ENCODE results near the gene WDR1.

- TF ChIP-seq CTCF (IDR thresholded peaks at IDR 0.05): no peak
- TF ChIP-seq SIN3A (IDR thresholded peaks at IDR 0.05; ENCODE audit: borderline replicate concordance, low read depth, low read length): no peak
- no peak for TF ChIP-seq EP300 (IDR thresholded peaks at IDR 0.05; ENCODE audit: borderline replicate concordance in 1 of 2, low read depth in 1 of 2, low read length in 1 of 2)
- TF ChIP-seq YY1 (IDR thresholded peaks at IDR 0.05; ENCODE audit: low read depth): no peak
Observed at GRCh38 chr4:10153161-10153560, 36.6 kb upstream of the WDR1 start.

Measured in SK-N-SH (cell line).